ENCODE measurements around the gene BPIFB6.

BPIFB6 gene

DNA sequence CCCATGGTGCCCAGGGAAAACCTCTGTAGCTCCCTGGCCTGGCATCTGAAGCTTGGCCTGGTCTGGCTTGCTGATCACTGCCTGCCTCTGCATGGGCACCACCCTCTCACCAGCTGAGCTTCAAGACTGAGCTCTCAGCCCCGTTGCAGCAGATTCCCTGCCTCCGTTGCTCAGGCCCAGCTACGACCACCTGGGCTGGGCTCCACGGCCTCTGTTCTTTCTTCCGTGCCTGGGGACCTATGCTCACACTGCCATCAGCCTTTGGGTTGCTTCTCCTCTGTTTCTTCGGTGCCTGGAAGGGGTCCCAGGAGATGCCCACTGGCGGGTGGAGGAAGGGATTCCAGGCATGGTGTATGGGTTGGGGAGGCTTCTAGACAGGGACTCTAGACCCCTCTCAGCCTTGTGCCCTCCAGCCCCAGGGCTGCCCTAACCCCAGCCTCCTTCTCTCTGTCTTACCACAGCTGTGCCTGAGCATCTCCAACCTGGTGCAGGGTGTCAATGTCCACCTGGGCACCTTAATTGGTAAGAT lies 14.8 kb upstream of the BPIFB6 start:
- DNase-seq: no peak

DNA sequence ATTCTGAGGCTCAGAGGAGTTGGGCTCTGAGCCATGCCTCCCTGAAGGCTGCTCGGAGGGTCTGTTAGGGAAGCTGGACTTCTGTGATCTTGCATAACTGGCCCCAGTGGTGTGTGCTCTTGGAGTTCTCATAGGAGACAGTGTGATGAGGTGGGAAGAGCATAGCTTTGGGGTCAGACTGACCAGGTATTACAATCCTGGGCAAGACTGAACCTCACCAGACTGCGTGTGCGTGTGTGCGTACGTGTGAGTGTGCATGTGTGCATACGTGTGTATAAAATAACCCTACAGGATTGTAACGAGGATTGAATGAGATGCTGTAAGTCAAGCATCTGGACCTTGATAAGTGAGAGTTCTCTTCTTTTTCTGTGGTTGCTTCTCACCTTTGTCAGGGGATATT lies 13.9 kb upstream of the BPIFB6 start:
- DNase-seq: no peak

GRCh38 chr20:33018169-33018931 lies 13.1 kb upstream of the BPIFB6 start:
- no peak for DNase-seq

DNA sequence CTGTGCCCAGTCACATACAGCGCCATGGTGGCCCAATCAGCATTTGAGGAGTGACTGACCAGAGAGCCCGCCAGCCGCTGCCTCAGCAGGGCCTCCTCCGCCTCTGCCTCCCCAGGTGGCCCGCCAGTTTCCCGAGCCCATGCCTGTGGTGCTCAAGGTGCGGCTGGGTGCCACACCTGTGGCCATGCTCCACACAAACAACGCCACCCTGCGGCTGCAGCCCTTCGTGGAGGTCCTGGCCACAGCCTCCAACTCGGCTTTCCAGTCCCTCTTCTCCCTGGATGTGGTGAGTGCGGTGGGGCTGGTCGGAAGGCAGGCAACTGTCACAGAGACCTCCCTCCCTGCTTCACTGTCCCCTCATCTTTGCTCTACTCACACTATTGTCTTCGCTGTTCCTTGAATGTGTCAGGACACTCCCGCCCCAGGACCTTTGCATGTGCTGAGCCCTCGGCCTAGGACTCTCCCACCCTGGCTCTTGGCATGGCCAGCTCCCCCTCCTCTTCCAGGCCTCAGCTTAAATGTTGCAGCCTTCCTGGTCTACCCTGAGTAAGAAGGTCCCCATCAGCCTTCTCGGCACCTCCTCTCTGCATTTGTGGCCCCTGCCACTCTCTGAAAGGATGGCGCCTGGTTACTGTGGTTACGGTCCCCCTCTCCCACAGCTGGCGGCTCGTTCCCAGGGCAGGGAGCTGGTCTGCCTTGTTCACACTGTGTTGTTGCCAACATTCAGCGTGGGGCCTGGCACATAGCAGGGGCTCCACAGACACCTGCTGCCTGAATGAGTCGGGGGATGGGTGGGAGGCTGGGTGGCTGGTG lies 11.8 kb upstream of the BPIFB6 start:
- no peak for DNase-seq

DNA sequence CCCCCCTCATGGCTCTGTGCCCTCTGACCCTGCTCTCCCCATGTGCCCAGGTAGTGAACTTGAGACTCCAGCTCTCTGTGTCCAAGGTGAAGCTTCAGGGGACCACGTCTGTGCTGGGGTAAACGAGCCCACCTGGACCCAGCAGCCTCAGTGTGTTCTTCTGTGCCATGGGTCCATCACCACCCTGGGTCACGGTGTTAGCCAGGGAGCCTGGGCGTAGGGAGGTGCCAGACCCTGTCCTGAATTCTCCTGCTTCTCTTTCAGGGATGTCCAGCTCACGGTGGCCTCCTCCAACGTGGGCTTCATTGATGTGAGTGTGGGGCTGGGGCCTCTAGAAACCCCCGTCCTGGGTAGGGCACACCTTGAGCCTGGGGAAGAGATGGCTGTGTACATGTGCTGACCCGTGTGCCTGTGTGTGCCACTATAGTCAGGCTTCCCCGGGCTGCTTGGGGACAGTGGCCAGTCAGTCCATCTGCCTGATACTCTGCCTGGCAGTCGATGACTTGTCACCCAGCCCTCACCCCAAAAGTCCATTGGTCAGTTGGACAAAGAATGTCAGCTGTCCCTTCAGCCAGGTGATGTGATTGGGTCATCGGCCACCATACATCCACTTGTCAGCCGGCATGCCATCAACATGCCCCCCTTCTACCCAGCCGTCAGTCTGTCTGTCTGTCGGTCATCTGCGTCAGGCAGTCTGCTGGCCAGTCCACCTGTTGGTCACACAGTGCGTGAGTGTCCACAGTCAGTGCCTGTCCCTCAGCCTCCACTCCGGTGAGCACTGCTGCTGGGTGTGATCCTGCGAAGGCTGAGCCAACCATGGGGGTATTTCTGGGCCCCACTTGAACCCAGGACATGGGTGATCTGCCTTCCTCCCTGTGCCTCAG lies 10.9 kb upstream of the BPIFB6 start:
- DNase-seq: no peak

GRCh38 chr20:33021879-33022278 lies 9.6 kb upstream of the BPIFB6 start:
- DNase-seq: no peak

GRCh38 chr20:33022289-33022688 lies 9.2 kb upstream of the BPIFB6 start:
- no peak for DNase-seq

DNA sequence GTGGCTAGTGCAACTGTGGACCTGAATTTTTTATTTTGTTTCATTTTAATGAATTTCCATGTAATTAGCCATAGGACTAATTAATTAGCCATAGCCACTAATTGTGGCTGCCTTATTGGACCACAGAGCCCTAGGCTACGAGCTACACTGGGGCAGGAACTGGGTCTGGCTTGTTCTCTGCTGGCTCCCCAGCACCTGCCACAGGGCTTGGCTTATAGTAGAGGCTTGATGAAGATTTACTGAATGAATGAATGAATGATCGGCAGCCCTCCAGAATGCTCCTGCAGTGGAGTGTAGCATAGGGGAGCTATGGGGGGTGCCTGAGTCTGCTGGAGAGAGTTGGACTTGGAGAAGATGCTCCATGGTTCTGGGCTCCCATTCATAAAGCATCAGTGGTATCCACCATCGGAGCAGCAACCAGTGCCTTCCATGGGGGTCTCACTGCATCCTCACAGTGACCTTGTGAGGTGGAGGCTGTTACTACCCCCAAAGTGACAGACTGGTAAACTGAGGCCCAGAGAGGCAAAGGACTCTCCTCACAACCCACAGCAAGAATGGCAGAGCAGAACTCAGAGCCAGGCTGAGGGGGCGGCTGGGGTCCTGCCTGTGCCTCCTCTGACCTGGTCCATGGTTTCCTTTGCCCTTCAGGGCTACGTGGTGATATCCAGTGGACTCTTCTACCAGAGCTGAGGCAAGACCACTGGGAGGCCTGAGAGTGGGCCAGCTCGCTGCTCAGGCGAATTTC lies 8.6 kb upstream of the BPIFB6 start:
- DNase-seq: no peak

DNA sequence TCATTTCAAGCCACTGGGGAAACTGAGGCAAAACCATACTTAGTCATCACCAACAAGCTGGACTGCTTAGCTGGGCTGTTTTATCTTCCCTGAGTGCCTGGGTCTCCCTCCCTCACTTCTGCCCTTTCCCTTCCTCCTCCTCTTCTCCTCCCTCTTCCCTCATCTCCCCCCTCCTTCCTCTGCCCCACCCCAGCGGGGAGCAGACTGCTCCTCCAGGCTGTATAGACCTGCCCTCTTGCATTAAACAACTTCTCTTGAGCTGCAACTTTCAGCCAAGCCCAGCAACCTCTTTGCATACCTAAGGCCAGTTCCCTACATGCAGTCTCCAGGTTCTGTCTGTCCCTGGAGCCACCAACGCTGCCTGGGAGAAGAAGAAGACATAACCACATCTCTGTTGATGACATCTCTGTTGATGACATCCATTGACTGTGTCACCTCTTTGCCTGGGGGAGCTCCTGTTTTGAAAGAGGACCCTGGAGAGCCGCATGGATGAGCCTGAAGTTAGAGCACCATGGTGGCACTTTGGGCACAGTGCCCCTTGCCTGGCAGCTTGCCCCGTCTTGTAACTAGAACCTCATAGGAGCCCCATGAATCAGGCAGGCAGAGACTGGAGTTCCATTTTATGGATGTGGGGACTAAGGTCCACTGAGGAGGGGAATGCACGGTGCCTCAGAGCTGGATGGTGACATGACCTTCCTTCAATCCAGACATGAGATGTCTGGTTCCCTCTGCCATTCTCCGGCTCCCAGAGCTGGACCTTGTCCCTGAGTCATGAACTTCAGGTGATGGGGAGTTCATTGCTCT lies 7.8 kb upstream of the BPIFB6 start:
- DNase-seq: no peak

DNA sequence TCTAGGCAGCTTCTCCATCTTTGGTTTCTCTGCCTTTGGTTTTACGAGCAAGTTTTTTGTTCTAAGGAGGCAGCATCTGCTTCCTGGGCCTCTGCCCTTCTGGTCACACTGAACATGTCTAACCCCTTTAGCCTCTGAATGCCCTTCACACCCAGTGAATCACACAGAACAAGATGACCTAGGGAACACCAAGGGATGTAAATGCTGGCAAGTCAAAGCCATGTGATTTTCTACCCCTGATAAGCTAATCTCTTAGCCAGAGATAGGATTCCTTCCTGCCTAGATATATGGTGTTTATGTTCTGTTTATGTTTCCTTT lies 7.2 kb upstream of the BPIFB6 start:
- DNase-seq: no peak

- no peak for DNase-seq
Observed at GRCh38 chr20:33024609-33025317, 6.7 kb upstream of the BPIFB6 start.

GRCh38 chr20:33025318-33025876 lies 6.1 kb upstream of the BPIFB6 start:
- DNase-seq: no peak

- no peak for DNase-seq
Observed at GRCh38 chr20:33026072-33026778, 5.2 kb upstream of the BPIFB6 start.

DNA sequence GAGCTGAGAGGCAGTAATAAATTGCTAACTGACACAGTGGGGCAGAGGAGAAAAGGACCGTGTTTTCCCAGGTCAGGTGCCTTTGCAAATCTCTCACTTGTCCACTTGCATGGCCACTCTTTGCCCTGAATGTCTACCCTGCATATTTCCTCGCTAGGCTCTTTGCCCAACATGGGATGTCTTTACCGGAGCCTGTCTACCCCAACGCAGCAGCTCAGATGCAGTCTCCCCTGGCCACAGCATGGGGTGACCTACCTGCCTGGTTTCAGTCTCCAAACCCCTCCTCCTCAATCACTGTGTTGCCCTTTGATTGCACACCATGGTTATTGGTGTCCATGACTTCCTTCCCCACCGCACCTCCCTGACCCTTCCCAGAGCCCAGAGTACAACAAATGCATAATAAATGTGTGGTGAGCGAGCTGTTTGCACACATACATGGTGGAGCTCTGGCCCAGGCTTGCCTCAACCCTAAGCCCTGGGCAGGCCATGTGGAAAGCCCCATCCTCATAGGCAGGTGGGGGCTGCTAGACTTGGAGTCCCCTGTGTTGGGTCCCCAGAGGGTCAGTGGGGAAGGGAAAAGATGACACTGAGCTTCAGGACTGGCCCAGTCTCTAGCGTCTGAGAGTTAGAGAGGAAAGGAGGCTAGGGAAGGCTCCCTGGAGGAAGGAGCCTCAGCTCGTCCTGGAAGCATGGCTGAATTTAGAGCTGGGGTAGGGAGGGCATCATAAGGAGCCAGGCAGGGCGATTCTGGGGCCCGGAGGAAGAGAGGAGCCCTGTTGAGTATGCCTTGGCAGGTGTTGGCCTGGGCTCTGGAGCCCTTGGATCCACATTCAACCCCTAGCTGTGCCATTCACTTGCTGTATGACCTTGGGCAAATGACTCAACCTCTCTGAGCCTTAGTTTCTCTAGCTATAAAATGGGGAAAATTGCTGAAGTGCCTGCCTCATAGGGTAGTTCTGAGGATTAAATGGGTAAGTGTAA lies 4.4 kb upstream of the BPIFB6 start:
- DNase-seq: no peak

DNA sequence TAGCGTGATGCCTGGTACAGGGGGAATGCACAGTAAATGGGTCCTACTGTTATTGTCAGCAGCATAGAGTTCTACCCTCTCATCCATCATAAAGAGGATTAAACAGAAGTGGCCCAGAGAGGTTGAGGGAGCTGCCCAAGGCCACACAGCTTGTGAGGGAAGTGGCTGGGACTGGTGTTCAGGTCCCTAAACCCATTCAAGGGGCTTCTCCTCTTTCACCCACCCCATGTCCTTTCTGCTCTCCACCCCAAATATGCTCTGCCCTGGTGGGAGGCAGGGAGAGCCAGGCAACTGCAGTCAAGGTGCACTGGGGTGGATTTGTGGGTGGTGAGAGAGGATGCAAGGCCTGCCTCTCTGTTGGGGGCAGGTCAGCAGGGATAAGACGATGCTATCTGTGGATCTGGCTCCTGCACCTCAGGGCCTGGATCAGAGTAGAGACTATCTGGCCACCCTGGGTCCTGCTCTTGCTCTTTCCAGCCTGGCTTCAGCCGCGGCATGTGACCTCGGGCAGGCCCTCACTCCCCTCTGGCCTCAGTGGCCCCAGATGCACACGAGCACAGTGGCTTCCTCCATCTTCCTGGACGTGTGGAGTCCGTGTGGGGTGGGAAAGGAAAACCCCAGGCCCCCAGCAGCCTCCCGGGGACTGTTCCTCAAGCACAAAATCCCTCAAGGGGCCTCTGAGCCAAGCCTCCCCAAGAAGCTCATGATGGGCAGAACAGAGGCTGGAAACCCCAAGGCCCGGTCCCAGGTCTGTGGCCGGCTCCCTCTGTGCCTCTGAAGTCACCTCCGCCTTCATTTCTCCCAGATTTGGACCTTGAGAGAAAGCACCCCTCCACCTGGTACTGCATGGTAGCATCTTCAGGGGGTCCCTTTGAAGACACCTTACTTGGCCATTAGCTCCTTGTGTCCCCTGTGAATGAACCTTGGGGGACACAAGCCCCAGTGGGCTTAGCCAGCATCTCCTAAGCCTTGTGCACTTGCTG lies 3.4 kb upstream of the BPIFB6 start:
- no peak for DNase-seq

DNA sequence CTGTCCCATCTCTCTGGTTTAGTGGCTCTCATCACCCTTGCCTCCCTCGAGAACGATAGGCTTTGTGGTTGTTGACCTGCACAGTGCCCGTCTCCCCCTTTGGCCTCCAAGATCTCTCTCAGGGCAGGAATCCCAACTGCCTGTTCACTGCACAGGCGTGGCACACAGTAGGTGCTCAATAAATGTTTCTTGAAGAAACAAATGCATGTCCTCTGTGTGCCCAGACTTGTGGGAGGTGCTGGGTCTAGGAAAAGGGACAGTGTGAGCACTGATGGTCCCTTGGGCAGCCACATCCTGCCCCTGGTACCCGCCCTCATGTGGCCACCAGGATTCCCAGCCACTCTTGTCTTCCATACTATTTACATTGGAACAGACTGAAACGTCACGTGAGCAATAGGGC lies 2.6 kb upstream of the BPIFB6 start:
- no peak for DNase-seq

DNA sequence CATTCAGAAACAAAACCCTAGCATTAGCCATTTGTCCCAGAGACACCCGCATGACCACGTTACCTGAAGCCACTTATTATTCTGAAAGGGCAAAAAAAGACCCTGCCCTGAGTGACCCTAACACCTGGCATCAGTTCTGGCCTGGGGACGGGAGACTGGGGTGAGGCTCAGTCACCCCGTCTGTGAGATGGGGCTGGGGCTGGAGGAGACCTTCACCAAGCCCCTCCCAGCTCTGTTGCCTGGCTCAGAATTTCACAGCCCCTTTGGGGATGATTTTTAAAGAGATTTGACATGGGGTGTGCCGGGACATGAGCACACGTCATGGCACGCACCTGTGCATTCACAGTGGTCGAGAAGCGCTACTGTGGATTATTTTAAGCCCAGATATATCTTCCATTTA lies 1.4 kb upstream of the BPIFB6 start:
- no peak for DNase-seq
